Activated naive CD4-positive, alpha-beta T cell treated with anti-CD3 and anti-CD28 coated beads, Interleukin-2, amount 50 U/mL, for 24 hours (primary cell): Measurements from ENCODE around the gene SLC9A9.

Experiments used
- H3K27ac Mint-ChIP-seq: one replicate; pipeline ENCODE4 v1.8.0; 2021; ENCODE audit warnings: mild to moderate bottlenecking, mixed read lengths
- H3K27me3 Mint-ChIP-seq: one replicate; pipeline ENCODE4 v1.8.0; 2021; ENCODE audit warnings: mixed read lengths
- H3K36me3 Mint-ChIP-seq: one replicate; pipeline ENCODE4 v1.8.0; 2021; ENCODE audit warnings: mixed read lengths
- H3K4me1 Mint-ChIP-seq: one replicate; pipeline ENCODE4 v1.8.0; 2021; ENCODE audit warnings: mixed read lengths
- H3K4me3 Mint-ChIP-seq: one replicate; pipeline ENCODE4 v1.8.0; 2021; ENCODE audit warnings: mild to moderate bottlenecking, mixed read lengths
- H3K9me3 Mint-ChIP-seq: one replicate; pipeline ENCODE4 v1.8.0; 2021; ENCODE audit warnings: mixed read lengths

The SLC9A9 gene

DNA sequence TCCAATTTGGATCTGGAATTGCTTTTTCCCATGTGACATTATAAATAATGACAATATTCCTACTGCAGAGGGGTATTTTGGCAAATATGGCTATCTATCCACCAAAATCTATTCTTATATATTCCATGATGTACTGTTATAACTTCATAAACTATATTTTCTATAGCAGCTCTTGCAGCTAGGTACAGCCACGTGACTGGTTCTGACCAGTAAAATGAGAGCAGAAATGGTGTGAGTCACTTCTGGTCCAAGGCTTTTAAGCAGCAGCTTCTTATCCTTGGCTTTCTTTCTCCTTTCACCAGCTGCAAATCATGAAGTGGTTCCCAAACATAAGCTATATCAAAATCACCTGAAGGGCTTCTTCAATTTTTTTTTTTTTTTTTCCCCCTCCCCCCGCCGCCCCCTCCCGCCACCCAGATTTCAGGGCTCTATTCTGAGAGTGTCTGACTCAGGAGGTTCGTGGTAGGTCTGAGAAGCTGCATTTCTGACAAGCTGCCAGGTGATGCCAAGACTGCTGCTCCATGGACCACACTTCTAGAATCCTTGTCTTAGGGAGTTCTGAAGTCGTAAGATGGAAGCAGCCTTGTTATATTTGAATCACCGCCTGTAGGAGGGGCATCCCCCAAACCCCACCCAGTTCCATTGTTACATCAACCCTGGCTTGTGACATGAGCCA, 371.2 kb downstream of the SLC9A9 start:
- no peaks in the 10 kb centered on the region for H3K9me3 Mint-ChIP-seq
- H3K27me3 Mint-ChIP-seq = no peaks in the 10 kb centered on the region
- H3K4me1 Mint-ChIP-seq = peaks cover 5% of the 10 kb centered on the region
- H3K36me3 Mint-ChIP-seq = no peaks in the 10 kb centered on the region
- H3K4me3 Mint-ChIP-seq = no peak overlapping the region
- no peak overlapping the region for H3K27ac Mint-ChIP-seq

DNA sequence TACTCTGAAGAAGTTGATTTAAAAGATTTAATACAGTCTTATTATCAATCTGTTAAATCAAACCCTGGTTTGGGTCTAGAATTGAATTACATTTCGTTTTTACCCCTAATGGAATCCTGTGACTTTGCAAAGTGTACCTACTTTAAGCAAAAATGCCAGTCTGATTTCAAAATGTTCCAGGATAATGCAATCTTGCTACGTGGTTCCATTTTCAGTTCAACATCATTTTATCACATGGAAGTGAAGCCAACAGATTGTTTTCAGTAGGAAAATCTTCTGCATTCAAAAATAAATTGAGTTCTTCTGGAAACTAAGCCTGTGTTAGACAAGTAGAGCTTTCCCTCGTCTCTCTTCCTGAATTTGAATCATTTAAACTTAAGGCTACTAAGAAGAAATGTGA, 372.3 kb downstream of the SLC9A9 start:
- H3K36me3 Mint-ChIP-seq = no peaks in the 10 kb centered on the region
- no peaks in the 10 kb centered on the region for H3K27me3 Mint-ChIP-seq
- H3K9me3 Mint-ChIP-seq = no peaks in the 10 kb centered on the region
- no peak overlapping the region for H3K27ac Mint-ChIP-seq
- H3K4me1 Mint-ChIP-seq = peaks cover 12% of the 10 kb centered on the region
- no peak overlapping the region for H3K4me3 Mint-ChIP-seq

DNA sequence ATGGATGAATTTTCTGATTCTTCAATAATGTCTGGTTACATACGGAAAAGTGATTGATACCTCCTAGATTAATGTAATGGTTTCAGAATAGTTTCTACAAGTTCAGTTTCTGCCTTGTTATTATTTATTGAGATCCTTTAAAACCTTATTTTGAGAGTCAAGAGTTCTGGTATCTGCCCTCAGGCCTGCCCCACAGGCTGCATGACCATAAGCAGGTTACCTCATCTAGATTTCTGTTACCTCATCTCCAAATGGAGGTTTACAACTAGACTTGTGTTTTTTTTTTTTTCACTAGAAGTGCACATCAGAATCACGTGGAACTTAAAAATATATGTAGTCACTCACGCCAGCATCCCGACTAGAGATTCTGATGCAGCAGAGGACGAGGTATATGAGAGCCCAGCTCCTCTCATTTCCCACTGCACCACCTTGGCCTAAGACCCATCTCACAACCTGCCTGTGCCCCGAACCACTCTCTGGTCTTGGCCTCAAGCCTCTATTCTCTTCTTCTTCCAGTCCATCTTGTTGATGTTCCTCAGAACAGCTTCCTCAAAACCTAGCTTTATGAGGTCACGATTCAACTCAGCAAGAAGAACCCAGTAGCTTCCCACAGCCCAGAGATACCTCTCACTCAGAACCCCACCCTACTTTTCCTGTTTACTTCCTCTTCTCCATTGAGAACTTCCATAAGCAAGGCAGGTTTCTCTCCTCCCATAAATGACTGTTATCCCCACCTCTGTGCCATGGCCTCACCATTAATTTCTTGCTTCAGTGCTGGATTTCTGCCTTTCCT, 375.3 kb downstream of the SLC9A9 start:
- no peak overlapping the region for H3K4me3 Mint-ChIP-seq
- H3K36me3 Mint-ChIP-seq = no peaks in the 10 kb centered on the region
- H3K9me3 Mint-ChIP-seq = no peaks in the 10 kb centered on the region
- no peak overlapping the region for H3K27ac Mint-ChIP-seq
- H3K27me3 Mint-ChIP-seq = no peaks in the 10 kb centered on the region
- peaks cover 12% of the 10 kb centered on the region for H3K4me1 Mint-ChIP-seq

DNA sequence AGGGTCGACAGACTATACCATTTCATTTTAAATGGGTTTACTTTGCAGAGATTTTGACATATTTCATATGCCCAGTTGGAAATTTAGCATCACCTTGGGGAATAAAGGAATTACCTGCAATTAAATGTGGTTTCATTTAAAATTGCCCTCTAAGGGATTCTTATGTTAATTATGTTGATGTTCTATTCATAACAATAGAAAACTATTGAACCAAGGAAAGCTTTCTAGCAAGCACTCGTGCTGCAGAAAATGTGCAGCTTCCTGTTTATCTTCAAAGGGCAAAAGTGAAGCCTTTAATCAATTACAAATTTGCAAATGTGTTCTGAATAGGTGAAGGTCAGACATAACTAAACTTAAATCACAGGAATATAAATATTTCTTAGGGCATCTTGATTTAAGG, 376.6 kb downstream of the SLC9A9 start:
- Mint-ChIP-seq H3K36me3 (peaks cover 3% of the 10 kb centered on the region), H3K4me1 (peaks cover 12% of the 10 kb centered on the region), H3K4me3 (no peak overlapping the region), H3K27me3 (no peaks in the 10 kb centered on the region), H3K9me3 (no peaks in the 10 kb centered on the region), H3K27ac (no peak overlapping the region)

DNA sequence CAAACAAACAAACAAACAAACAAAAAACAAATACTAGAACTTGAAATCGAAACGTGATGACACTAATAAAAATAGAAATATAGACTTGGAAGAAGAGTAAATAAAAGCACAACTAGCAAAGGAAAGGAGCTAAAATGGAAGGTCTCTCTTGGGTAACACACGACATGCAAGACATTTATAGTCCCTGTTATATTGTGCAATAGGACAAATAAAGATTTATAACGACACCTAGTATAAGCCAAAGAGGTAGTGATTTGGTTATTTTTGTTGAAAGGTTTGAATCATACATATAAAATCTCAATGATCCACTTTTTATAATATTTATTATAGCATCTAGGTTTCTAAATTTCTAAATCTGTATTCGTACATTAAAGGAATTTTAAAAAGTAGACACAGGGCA, 379.1 kb downstream of the SLC9A9 start:
- Mint-ChIP-seq H3K4me3 (no peak overlapping the region), H3K27me3 (no peaks in the 10 kb centered on the region), H3K36me3 (peaks cover 14% of the 10 kb centered on the region)

DNA sequence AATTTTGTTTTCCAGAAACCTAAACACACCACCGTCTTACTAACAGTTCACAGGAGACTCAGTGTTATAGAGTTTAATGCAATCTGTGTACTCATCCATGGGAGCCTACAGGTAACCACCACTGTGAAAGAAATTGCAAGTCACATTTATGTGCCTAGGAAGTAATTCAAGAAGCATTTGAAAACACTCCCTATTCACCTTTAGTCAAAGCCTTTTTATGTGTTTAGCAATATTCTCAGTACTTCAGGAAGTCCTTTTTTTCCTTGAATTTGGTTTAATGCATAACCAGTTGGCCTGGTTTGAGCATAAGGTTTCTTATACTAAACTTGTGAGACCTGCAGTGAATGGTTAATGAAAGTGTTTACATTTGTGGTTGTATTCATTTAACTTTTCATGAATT, 382.6 kb downstream of the SLC9A9 start:
- Mint-ChIP-seq H3K4me1 (no peaks in the 10 kb centered on the region), H3K4me3 (no peak overlapping the region), H3K9me3 (no peaks in the 10 kb centered on the region), H3K27me3 (no peaks in the 10 kb centered on the region), H3K36me3 (peaks cover 18% of the 10 kb centered on the region), H3K27ac (no peak overlapping the region)

More for the DNA sequence above, 379.1 kb downstream of the SLC9A9 start:
- no peaks in the 10 kb centered on the region for H3K9me3 Mint-ChIP-seq
- H3K4me1 Mint-ChIP-seq = peaks cover 12% of the 10 kb centered on the region
- H3K27ac Mint-ChIP-seq = no peak overlapping the region

DNA sequence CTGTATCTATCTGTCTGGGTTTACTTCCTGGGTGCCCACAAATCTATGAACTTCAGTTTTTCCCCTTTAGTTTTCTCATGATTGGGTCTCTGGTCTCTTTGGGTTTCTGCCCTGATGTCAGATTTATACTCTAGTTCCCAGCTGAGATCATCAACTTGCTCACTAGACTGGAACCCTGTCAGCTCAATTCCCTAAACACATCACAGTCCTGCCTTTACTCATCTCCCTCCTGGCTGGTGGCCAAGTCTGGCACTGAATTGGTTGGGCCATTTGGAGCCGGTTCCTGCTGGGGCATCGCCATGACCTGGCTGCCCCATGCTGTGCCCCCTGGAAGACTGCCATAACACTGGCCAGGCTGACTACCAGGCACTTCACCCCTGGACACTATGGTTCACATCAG, 383.4 kb downstream of the SLC9A9 start:
- H3K27ac Mint-ChIP-seq = no peak overlapping the region

DNA sequence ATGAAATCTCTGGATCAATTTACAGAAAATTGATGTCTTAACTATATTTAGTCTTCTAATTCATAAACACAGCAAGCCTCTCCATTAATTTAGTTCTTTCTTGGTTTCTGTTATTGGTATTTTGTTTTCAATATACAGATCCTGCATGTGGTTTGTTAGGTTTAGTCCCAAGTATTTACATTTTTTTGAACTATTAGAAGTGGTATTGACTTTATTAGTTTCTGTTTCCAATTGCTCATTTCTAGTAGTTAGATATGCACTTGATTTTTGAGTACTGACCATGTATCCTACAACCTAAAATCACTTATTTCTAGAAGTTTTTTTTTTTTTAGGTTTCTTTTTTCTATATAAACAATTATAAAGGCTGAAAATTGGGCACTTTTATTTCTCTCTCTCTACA, 392.8 kb downstream of the SLC9A9 start:
- H3K36me3 Mint-ChIP-seq = peaks cover 10% of the 10 kb centered on the region
- no peak overlapping the region for H3K4me3 Mint-ChIP-seq
- no peaks in the 10 kb centered on the region for H3K4me1 Mint-ChIP-seq
- peaks cover 11% of the 10 kb centered on the region for H3K9me3 Mint-ChIP-seq
- no peaks in the 10 kb centered on the region for H3K27me3 Mint-ChIP-seq
- no peak overlapping the region for H3K27ac Mint-ChIP-seq

More for the DNA sequence above, 383.4 kb downstream of the SLC9A9 start:
- no peak overlapping the region for H3K4me3 Mint-ChIP-seq
- no peaks in the 10 kb centered on the region for H3K4me1 Mint-ChIP-seq
- peaks cover 23% of the 10 kb centered on the region for H3K36me3 Mint-ChIP-seq
- H3K9me3 Mint-ChIP-seq = no peaks in the 10 kb centered on the region
- no peaks in the 10 kb centered on the region for H3K27me3 Mint-ChIP-seq

DNA sequence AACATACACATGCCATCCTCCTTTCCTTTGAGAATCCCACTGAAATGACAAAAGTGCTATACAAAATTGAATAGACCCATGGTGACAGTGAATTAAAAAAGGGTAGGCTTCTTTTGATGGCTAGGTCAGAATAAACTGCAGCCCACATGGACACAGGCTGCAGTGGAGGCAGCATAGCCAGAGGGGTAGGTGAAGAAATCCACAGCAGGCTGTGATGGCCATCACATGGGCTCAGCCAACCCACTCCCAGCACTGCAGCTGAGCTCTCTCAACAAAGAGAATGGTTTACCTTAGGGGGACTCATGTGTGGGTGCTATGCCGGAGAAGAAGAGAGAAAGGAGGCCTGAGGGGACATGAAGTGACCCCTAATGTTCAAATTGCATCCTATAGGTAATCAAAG, 397.6 kb downstream of the SLC9A9 start:
- Mint-ChIP-seq H3K4me3 (no peak overlapping the region), H3K27ac (no peak overlapping the region), H3K9me3 (no peaks in the 10 kb centered on the region), H3K36me3 (peaks cover 2% of the 10 kb centered on the region), H3K27me3 (no peaks in the 10 kb centered on the region), H3K4me1 (peaks cover 2% of the 10 kb centered on the region)

DNA sequence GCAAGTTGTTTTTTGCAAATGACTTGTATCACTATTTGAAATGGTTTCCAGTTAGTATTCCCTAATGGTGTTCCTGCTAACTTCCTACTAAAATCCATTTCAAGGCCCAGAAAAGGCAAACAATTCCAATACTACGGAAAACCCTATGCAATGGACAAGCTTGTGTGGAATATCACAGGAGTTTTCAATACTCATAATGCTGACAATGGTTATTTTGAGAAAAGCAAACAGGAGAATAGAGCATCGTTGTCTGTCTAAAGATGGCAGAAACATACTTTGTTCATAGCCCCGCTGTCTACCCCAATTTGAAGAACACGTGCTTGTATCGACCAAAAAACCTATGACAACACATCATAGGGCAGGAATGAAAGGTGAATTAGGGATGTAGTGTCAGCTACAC, 400.8 kb downstream of the SLC9A9 start:
- Mint-ChIP-seq H3K4me3 (no peak overlapping the region), H3K27me3 (no peaks in the 10 kb centered on the region), H3K36me3 (peaks cover 3% of the 10 kb centered on the region), H3K9me3 (no peaks in the 10 kb centered on the region), H3K4me1 (peaks cover 33% of the 10 kb centered on the region), H3K27ac (no peak overlapping the region)

DNA sequence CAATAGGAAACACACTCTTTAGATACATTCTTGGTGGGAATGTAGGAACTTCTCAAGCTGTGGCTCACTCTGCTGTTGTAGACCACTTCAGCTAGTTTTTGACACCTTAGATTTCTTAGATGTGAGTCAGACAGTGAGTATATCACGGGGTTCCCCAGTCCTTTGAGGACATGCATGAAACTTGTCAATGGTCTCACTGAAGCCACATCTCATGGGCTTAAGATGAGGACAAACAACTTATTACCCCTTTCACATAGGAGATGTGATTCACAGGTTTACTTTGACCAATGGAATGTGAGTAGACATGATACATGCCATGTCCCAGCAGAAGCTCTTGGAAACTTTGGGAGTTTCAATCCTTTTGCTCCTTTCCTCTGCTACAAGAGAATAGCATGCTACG, 403.1 kb downstream of the SLC9A9 start:
- Mint-ChIP-seq H3K4me1 (peaks cover 38% of the 10 kb centered on the region), H3K36me3 (peaks cover 3% of the 10 kb centered on the region), H3K27ac (no peak overlapping the region), H3K27me3 (no peaks in the 10 kb centered on the region), H3K9me3 (no peaks in the 10 kb centered on the region), H3K4me3 (no peak overlapping the region)

DNA sequence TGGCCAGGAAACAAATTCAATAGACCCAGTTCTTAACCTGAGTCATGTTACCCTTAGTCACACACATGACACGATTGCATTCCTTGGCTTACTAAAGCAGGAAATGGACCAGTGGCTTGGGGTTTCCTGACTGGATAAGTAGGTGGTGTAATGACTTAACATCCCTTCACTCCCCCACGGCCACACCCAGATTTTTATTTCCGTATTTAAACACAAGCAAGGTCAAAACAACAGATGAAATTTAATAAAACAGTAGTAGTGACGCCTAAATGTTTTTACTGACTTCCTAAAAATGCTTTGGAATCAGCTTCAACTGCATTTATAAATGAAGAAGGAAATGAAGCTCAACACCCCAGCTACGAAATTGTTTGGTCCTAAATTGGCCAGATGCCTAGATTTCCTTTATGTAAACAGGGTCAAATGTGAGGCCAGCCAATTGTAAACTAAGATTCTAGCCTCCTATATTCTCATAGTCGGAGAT, 404.4 kb downstream of the SLC9A9 start:
- Mint-ChIP-seq H3K27ac (peak overlapping the region; percentile 71), H3K9me3 (no peaks in the 10 kb centered on the region), H3K27me3 (no peaks in the 10 kb centered on the region), H3K4me3 (peak overlapping the region; percentile 26), H3K4me1 (peaks cover 38% of the 10 kb centered on the region), H3K36me3 (peaks cover 3% of the 10 kb centered on the region)

DNA sequence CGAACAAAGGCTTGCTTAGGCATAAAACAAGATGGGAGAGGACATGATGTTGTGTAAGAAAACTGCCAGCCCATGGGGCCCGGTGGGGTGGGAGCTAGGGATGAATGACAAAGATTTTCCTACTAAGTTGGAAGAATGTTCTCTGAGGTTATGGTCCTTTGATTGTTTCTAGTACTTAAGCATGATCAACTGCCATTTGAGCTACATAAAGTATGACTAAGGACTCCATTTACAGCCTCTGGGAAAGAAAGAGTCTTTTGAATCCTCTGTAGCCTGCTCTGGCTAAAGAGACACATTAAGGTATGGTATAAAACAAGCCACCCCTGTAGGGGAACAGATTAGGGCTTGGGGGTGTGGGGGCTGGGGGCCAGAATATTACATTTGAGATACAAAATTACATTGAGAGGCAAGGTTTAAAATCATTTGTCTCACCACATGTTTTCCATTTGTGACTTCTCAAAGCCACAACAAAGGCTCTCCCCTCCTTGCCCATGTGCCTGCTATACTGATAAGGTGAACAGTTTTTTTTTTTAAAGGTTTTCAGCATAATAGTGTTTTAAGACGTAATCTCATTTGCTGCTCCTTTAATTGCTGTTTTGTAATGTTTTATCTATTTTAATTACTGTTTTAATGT, 405.3 kb downstream of the SLC9A9 start:
- Mint-ChIP-seq H3K27me3 (no peaks in the 10 kb centered on the region), H3K27ac (peak overlapping the region; percentile 73), H3K4me1 (peaks cover 38% of the 10 kb centered on the region), H3K9me3 (no peaks in the 10 kb centered on the region), H3K36me3 (peaks cover 3% of the 10 kb centered on the region), H3K4me3 (no peak overlapping the region)

DNA sequence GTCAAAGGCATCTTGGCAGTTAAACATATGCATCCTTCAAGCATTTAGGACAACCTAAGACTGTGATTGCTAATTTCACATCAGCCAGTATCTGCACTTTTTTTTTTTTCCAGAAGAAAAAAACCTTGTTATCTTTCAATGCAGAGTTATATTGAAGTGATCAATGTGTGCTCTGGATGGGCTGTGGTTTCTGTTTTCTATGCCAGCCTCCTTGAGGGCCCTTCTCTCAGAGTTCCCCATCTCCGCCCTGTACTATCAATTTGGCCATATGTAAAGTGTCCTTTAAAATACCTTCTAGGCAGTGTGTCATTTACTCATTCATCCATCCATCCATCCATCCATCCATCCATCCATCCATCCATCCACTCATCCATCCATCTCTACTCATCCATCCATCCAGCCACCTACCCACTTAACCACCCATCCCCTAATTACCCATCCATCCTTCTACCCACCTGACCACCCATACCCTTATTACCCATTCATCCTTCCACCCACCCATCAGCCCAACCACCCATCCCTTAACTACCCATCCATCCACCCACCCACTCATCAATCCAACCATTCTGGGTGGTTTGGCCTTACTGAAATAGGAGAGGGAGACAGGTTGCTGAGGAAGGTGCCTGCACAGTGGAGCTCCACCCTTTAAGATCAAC, 406.6 kb downstream of the SLC9A9 start:
- H3K36me3 Mint-ChIP-seq = peaks cover 3% of the 10 kb centered on the region
- no peak overlapping the region for H3K4me3 Mint-ChIP-seq
- no peak overlapping the region for H3K27ac Mint-ChIP-seq
- H3K4me1 Mint-ChIP-seq = peaks cover 38% of the 10 kb centered on the region
- H3K27me3 Mint-ChIP-seq = no peaks in the 10 kb centered on the region
- H3K9me3 Mint-ChIP-seq = no peaks in the 10 kb centered on the region

DNA sequence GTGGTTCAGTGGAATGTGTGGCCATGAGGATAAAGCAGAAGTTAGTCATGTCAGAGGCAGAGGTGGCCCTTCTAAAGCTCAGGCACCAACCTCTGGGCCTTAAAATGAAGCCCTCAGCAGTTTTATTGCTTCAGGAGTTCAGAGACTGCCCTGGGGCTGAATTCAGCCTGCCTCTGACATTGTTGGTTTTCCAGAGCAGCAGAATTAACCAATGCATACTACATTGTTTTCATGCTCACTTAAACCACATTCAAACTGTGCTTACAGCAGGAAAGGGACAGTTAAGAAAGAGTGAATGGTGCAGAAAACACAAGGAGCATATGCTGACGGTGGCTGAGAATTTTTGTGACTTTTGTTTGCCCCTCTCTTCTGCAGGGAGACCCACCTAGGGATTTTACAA, 408.5 kb downstream of the SLC9A9 start:
- no peak overlapping the region for H3K27ac Mint-ChIP-seq
- no peak overlapping the region for H3K4me3 Mint-ChIP-seq
- no peaks in the 10 kb centered on the region for H3K9me3 Mint-ChIP-seq
- no peaks in the 10 kb centered on the region for H3K36me3 Mint-ChIP-seq
- H3K27me3 Mint-ChIP-seq = no peaks in the 10 kb centered on the region
- H3K4me1 Mint-ChIP-seq = peaks cover 28% of the 10 kb centered on the region
